Caco-2 (cell line): ENCODE measurements around the gene E2F4. TPM values are rescaled to one million over a fixed set of nuclear protein-coding genes. Genes with fewer than 3 reads are reported as not detected.

Source experiments
- BruUV-seq: library from RNA; stranded (reverse); fragments of 400-500 nt; replicated peaks from 2 replicates; lab custom pipeline; 2021; lab: Mats Ljungman, UMichigan
- CTCF ChIA-PET: fragments of 300-600 bp; sonication (Branson Sonifier 250); formaldehyde crosslinking; loops from one replicate; lab custom pipeline; 2022; ENCODE audit warnings: antibody characterized with exemption; lab: Charles Lee
- POLR2A ChIA-PET: fragments of 300-600 bp; sonication (Branson Sonifier 250); formaldehyde crosslinking; loops from one replicate; lab custom pipeline; 2022; ENCODE audit warnings: antibody characterized with exemption; lab: Charles Lee
- DNase-seq, 2 experiments: peaks; one replicate each; pipeline versions ENCODE4 v3.0.0 to v3.0.0-alpha.2; 2020 to 2022
- H3K27me3 ChIP-seq: replicated peaks from 2 replicates; pipeline ENCODE4 v1.6.0; 2011; ENCODE audit warnings: low read length; ENCODE audit not compliant: control insufficient read depth, insufficient read depth
- H3K36me3 ChIP-seq: 2 replicates; pipeline ENCODE4 v1.5.1; 2011; ENCODE audit warnings: low read length; ENCODE audit not compliant: control insufficient read depth, insufficient read depth
- H3K4me1 ChIP-seq: fragments of 250-450 bp; sonication (Bioruptor Pico); 2 replicates; pipeline ENCODE4 v1.5.1; 2020; ENCODE audit warnings: mild to moderate bottlenecking
- H3K4me3 ChIP-seq: 2 replicates; pipeline ENCODE4 v1.5.1; 2011; ENCODE audit warnings: low read depth, mild to moderate bottlenecking, control low read depth, low read length
- H3K9me3 ChIP-seq: fragments of 250-450 bp; sonication (Bioruptor Pico); 2 replicates; pipeline ENCODE4 v1.5.1; 2020; ENCODE audit warnings: mild to moderate bottlenecking, moderate library complexity
- H3K27ac Mint-ChIP-seq: one replicate; pipeline ENCODE4 v1.8.0; 2022; ENCODE audit warnings: mixed read lengths; ENCODE audit not compliant: unreplicated experiment
- H3K27me3 Mint-ChIP-seq: one replicate; pipeline ENCODE4 v1.8.0; 2022; ENCODE audit warnings: mixed read lengths; ENCODE audit not compliant: insufficient read depth, unreplicated experiment
- H3K36me3 Mint-ChIP-seq: one replicate; pipeline ENCODE4 v1.8.0; 2022; ENCODE audit warnings: mild to moderate bottlenecking, mixed read lengths; ENCODE audit not compliant: insufficient read depth, unreplicated experiment
- H3K4me1 Mint-ChIP-seq: one replicate; pipeline ENCODE4 v1.8.0; 2022; ENCODE audit warnings: low read depth, mixed read lengths; ENCODE audit not compliant: unreplicated experiment
- H3K4me3 Mint-ChIP-seq: one replicate; pipeline ENCODE4 v1.8.0; 2022; ENCODE audit warnings: mild to moderate bottlenecking, moderate library complexity, mixed read lengths; ENCODE audit not compliant: unreplicated experiment
- H3K9me3 Mint-ChIP-seq: one replicate; pipeline ENCODE4 v1.8.0; 2022; ENCODE audit warnings: mixed read lengths; ENCODE audit not compliant: unreplicated experiment
- intact Hi-C: fragments of 100-400 bp; cut with micrococcal nuclease; formaldehyde crosslinking; loops from one replicate; pipeline ENCODE4 v1.10.0; 2022; ENCODE audit not compliant: unreplicated experiment
- total RNA-seq: library from RNA; stranded (reverse); gene quantifications from 2 replicates; pipeline ENCODE4 v1.2.3, GENCODE V29; 2022
- TF ChIP-seq, protein P1 (sequence below), 2 experiments: fragments of 200-600 bp in 1 of 2; IDR thresholded peaks; 1 replicate in 1 of 2; 2 replicates in 1 of 2; pipeline versions ENCODE4 v1.5.1 to v1.8.0; 2011 to 2022; ENCODE audit warnings: antibody characterized with exemption in 1 of 2, control low read depth in 1 of 2, inconsistent platforms in 1 of 2, low read depth in 1 of 2, low read length in 1 of 2, mild to moderate bottlenecking in 1 of 2, moderate library complexity in 1 of 2; ENCODE audit not compliant: insufficient read depth in 1 of 2, severe bottlenecking in 1 of 2, unreplicated experiment in 1 of 2

The E2F4 gene
- total RNA-seq, 1 experiment from 2014 or later = 115 TPM

GRCh38 chr16:67166598-67167168 lies 25.3 kb upstream of the E2F4 start:
- Mint-ChIP-seq H3K27me3 (no peaks in the 10 kb centered on the region), H3K27ac (no peak overlapping the region), H3K4me3 (no peak overlapping the region), H3K36me3 (peaks cover 14% of the 10 kb centered on the region), H3K4me1 (peaks cover 17% of the 10 kb centered on the region), H3K9me3 (no peaks in the 10 kb centered on the region)
- no peak overlapping the region for H3K4me3 ChIP-seq
- TF ChIP-seq, protein P1, sequence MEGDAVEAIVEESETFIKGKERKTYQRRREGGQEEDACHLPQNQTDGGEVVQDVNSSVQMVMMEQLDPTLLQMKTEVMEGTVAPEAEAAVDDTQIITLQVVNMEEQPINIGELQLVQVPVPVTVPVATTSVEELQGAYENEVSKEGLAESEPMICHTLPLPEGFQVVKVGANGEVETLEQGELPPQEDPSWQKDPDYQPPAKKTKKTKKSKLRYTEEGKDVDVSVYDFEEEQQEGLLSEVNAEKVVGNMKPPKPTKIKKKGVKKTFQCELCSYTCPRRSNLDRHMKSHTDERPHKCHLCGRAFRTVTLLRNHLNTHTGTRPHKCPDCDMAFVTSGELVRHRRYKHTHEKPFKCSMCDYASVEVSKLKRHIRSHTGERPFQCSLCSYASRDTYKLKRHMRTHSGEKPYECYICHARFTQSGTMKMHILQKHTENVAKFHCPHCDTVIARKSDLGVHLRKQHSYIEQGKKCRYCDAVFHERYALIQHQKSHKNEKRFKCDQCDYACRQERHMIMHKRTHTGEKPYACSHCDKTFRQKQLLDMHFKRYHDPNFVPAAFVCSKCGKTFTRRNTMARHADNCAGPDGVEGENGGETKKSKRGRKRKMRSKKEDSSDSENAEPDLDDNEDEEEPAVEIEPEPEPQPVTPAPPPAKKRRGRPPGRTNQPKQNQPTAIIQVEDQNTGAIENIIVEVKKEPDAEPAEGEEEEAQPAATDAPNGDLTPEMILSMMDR (IDR thresholded peaks at IDR 0.05; ENCODE audit: insufficient read depth in 1 of 2, low read depth in 1 of 2, low read length in 1 of 2, severe bottlenecking in 1 of 2, unreplicated experiment in 1 of 2) = no peak
- BruUV-seq = no TSS peak
- intact Hi-C loops = no loop called here
- no peaks in the 10 kb centered on the region for H3K27me3 ChIP-seq
- H3K4me1 ChIP-seq = peaks cover 24% of the 10 kb centered on the region
- DNase-seq = no peak
- H3K36me3 ChIP-seq = no peaks in the 10 kb centered on the region
- ChIA-PET CTCF (no interaction called here), POLR2A (no interaction called here)
- H3K9me3 ChIP-seq = no peaks in the 10 kb centered on the region

DNA sequence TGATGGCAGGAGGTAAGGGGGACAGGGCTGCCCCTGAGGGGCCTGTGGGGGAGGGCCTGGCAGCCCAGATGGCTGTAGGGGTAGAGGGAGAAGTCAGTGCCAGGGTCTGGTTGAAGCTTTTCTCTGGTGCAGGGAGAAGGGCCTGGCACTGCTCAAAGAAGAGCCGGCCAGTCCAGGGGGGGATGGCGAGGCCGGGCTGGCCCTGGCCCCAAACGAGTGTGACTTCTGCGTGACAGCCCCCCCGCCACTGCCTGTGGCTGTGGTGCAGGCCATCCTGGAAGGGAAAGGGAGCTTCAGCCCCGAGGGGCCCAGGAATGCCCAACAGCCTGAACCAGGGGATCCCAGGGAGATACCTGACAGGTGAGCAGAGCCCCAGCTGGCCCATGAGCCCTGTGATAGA lies 24.4 kb upstream of the E2F4 start:
- Histone ChIP-seq H3K4me1 (peaks cover 26% of the 10 kb centered on the region), H3K27me3 (no peaks in the 10 kb centered on the region), H3K36me3 (no peaks in the 10 kb centered on the region), H3K4me3 (no peak overlapping the region), H3K9me3 (no peaks in the 10 kb centered on the region)
- Mint-ChIP-seq H3K27me3 (no peaks in the 10 kb centered on the region), H3K9me3 (no peaks in the 10 kb centered on the region), H3K4me1 (peaks cover 20% of the 10 kb centered on the region), H3K27ac (no peak overlapping the region), H3K4me3 (no peak overlapping the region), H3K36me3 (peaks cover 14% of the 10 kb centered on the region)
- TF ChIP-seq, protein P1 (IDR thresholded peaks at IDR 0.05; ENCODE audit: insufficient read depth in 1 of 2, low read depth in 1 of 2, low read length in 1 of 2, severe bottlenecking in 1 of 2, unreplicated experiment in 1 of 2) = no peak
- intact Hi-C loops = no loop called here
- POLR2A ChIA-PET = no interaction called here
- DNase-seq = no peak
- no TSS peak for BruUV-seq
- CTCF ChIA-PET = no interaction called here

DNA sequence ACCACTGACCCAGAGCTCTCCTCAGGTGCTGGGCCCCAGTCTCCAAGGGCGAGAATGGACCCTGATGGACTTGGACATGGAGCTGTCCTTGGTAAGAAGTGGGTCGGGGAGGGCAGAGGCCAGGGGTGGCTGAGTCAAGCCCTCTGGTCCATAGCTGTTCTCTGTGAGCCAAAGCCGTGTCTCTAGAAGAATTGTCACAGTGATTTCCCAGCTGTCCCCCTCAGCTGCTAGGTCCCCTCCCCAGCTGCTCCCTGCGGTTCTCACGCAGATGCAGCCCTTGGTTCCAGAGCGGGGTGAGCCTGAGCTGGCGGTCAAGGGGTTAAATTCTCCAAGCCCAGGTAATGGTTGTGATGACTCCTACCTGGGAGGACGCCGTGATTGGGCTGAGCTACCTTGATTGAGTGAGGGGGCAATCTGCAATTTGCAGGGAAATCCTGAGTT lies 22.9 kb upstream of the E2F4 start:
- H3K27ac Mint-ChIP-seq = no peak overlapping the region
- H3K4me1 ChIP-seq = peaks cover 33% of the 10 kb centered on the region
- no peaks in the 10 kb centered on the region for H3K9me3 Mint-ChIP-seq
- BruUV-seq = no TSS peak
- no peaks in the 10 kb centered on the region for H3K36me3 ChIP-seq
- H3K4me3 ChIP-seq = peak overlapping the region; percentile 49
- peak overlapping the region; percentile 70 for H3K4me3 Mint-ChIP-seq
- ChIA-PET CTCF (interaction anchor here (2.4 to 3.0 kb wide), 3 partner anchors 9 to 151 kb away, joined by 8 to 43 read pairs (median 17); partner anchors contain the start of genes ELMO3, FBXL8 and TRADD), POLR2A (interaction anchor here (0.6 kb wide), 2 partner anchors 9 to 50 kb away, joined by 3 to 4 read pairs; no protein-coding TSS in a partner anchor)
- no peaks in the 10 kb centered on the region for H3K9me3 ChIP-seq
- H3K36me3 Mint-ChIP-seq = peaks cover 20% of the 10 kb centered on the region
- no peaks in the 10 kb centered on the region for H3K27me3 ChIP-seq
- DNase-seq = no peak
- intact Hi-C loops = no loop called here
- H3K27me3 Mint-ChIP-seq = no peaks in the 10 kb centered on the region
- H3K4me1 Mint-ChIP-seq = peaks cover 31% of the 10 kb centered on the region
- TF ChIP-seq, protein P1 (IDR thresholded peaks at IDR 0.05; ENCODE audit: insufficient read depth in 1 of 2, low read depth in 1 of 2, low read length in 1 of 2, severe bottlenecking in 1 of 2, unreplicated experiment in 1 of 2) = no peak
